K562 (cell line): ENCODE data around the gene TNNT1. TPM values are rescaled to one million over a fixed set of nuclear protein-coding genes. Genes with fewer than 3 reads are reported as not detected.
A peak's percentile ranks its signal among the peaks of the same experiment; 100 is the strongest.

Source experiments
- ARID1B ChIP-seq: fragments of 450-650 bp; IDR thresholded peaks from 2 replicates; pipeline ENCODE4 v1.6.1; 2016; ENCODE audit warnings: antibody characterized with exemption, mild to moderate bottlenecking, inconsistent platforms
- ELF4 ChIP-seq: fragments of 450-650 bp; formaldehyde crosslinking; IDR thresholded peaks from 2 replicates; pipeline ENCODE4 v1.4.0; 2022; ENCODE audit warnings: missing genetic modification characterization
- GATA2 ChIP-seq: sonication (generic); formaldehyde crosslinking; IDR thresholded peaks from 2 replicates; pipeline ENCODE4 v1.4.0; 2020; ENCODE audit warnings: mild to moderate bottlenecking, missing genetic modification reagents
- GMEB1 ChIP-seq: fragments of 250-450 bp; sonication (Bioruptor Pico); IDR thresholded peaks from 2 replicates; pipeline ENCODE4 v1.4.0; 2020; ENCODE audit warnings: mild to moderate bottlenecking
- HNRNPL ChIP-seq: fragments of 200-400 bp; formaldehyde crosslinking; IDR thresholded peaks from 2 replicates; pipeline ENCODE4 v1.6.1; 2017; ENCODE audit warnings: low read depth, mild to moderate bottlenecking, low read length
- HNRNPUL1 ChIP-seq: fragments of 200-400 bp; formaldehyde crosslinking; IDR thresholded peaks from 2 replicates; pipeline ENCODE4 v1.6.1; 2017; ENCODE audit warnings: low read length
- KLF13 ChIP-seq: fragments of 450-650 bp; IDR thresholded peaks from 2 replicates; pipeline ENCODE4 v1.6.1; 2016; ENCODE audit warnings: missing genetic modification characterization, low read depth, mild to moderate bottlenecking, missing compliant biosample characterization, moderate library complexity, borderline replicate concordance
- L3MBTL2 ChIP-seq: fragments of 450-650 bp; IDR thresholded peaks from 2 replicates; pipeline ENCODE4 v1.6.1; 2016; ENCODE audit warnings: mild to moderate bottlenecking, moderate library complexity
- RAD21 ChIP-seq, 2 experiments: fragments of 250-450 bp in 1 of 2; fragments of 450-650 bp in 1 of 2; sonication (Bioruptor Pico) in 1 of 2; formaldehyde crosslinking in 1 of 2; IDR thresholded peaks in 1 of 2; conservative IDR thresholded peaks in 1 of 2; 2 replicates each; pipeline versions ENCODE4 v1.4.0 to v1.8.0; 2020 to 2022; ENCODE audit warnings: mild to moderate bottlenecking in 2 of 2, moderate library complexity in 1 of 2
- RNF219 ChIP-seq: fragments of 250-450 bp; sonication (Bioruptor Pico); IDR thresholded peaks from 2 replicates; pipeline ENCODE4 v1.5.0; 2022; ENCODE audit warnings: mild to moderate bottlenecking
- RREB1 ChIP-seq: fragments of 250-450 bp; sonication (Bioruptor Pico); IDR thresholded peaks from 2 replicates; pipeline ENCODE4 v1.4.0; 2020
- SIRT6 ChIP-seq: IDR thresholded peaks from one replicate; pipeline ENCODE4 v1.6.1; 2012; ENCODE audit warnings: low read depth, mild to moderate bottlenecking, control low read depth, inconsistent platforms, low read length, moderate library complexity
- SRSF3 ChIP-seq: fragments of 200-400 bp; formaldehyde crosslinking; IDR thresholded peaks from 2 replicates; pipeline ENCODE4 v1.6.1; 2016; ENCODE audit warnings: mild to moderate bottlenecking, low read length, moderate library complexity; ENCODE audit not compliant: insufficient read depth
- ZFX ChIP-seq: sonication (generic); formaldehyde crosslinking; IDR thresholded peaks from 2 replicates; pipeline ENCODE4 v1.8.0; 2022; ENCODE audit warnings: mild to moderate bottlenecking, missing genetic modification reagents, moderate library complexity
- ZNF561 ChIP-seq: fragments of 450-650 bp; formaldehyde crosslinking; conservative IDR thresholded peaks from 2 replicates; pipeline ENCODE4 v1.4.0; 2020; ENCODE audit warnings: mild to moderate bottlenecking, moderate library complexity
- ZNF655 ChIP-seq: fragments of 250-450 bp; sonication (Bioruptor Pico); IDR thresholded peaks from 2 replicates; pipeline ENCODE4 v1.5.0; 2021
- ZZZ3 ChIP-seq: fragments of 450-650 bp; IDR thresholded peaks from 2 replicates; pipeline ENCODE4 v1.6.1; 2016; ENCODE audit warnings: antibody characterized with exemption, mild to moderate bottlenecking, moderate library complexity
- polyA plus RNA-seq, 8 experiments: library from polyadenylated mRNA; depleted of rRNA in 4 of 8; stranded (reverse) in 5 of 8; unstranded in 3 of 8; fragments of >200 nt; fragmentation: Nextera tagmentation in 2 of 8; fragmentation: Illumina TruSeq in 1 of 8; extraction: Ambion mirVana in 2 of 8; extraction: Trizol in 1 of 8; gene quantifications; 2 replicates each; pipeline versions ENCODE4 v1.2.1 to v1.2.3, GENCODE V29; 2011 to 2014; ENCODE audit warnings: inconsistent platforms in 1 of 8, missing spikeins in 1 of 8
- total RNA-seq, 7 experiments: library from RNA; depleted of rRNA in 6 of 7; stranded (reverse); fragments of >200 nt in 6 of 7; fragmentation: Illumina TruSeq in 2 of 7; extraction: Trizol in 2 of 7; gene quantifications; 2 replicates each; pipeline versions ENCODE4 v1.2.1 to v1.2.3, GENCODE V29; 2011 to 2021; ENCODE audit warnings: low replicate concordance in 1 of 7

TNNT1 gene
- total and polyA plus RNA-seq, 9 of the 15 experiments (the other 6 are each of a cell fraction or from before 2014, with no cell fraction given), result 31.8 to 390 (median 227) TPM

- TF ChIP-seq ZNF655 (CRISPR knock-in tag) (no peak), ZFX (no peak), RNF219 (no peak), SRSF3 (no peak), GATA2 (CRISPR knock-in tag) (no peak), ARID1B (peak; percentile 12; the same call in 1 of the 2 replicates), KLF13 (tag) (no peak), ZZZ3 (no peak), RAD21 (CRISPR knock-in tag; conservative IDR thresholded peaks at IDR 0.05 in 1 of 2, IDR thresholded peaks at IDR 0.05 in 1 of 2) (peak in 1 of 2 experiments; percentile 64; a peak in 3 of 4 replicates), GMEB1 (0 out of 2 replicates have a peak, but pooled peaks have one; percentile 25), RREB1 (CRISPR knock-in tag) (no peak), L3MBTL2 (peak; percentile 11; the same call in 1 of the 2 replicates), HNRNPUL1 (no peak), SIRT6 (no peak), ZNF561 (CRISPR knock-in tag) (no peak), ELF4 (CRISPR knock-in tag) (no peak), HNRNPL (0 out of 2 replicates have a peak, but pooled peaks have one; percentile 30)
Measured at GRCh38 chr19:55165952-55166529, 17.0 kb upstream of the TNNT1 start (continued).
